Measurements from ENCODE around the gene VPS72. TPM values are rescaled to one million over a fixed set of nuclear protein-coding genes. Genes with fewer than 3 reads are reported as not detected.

Gene VPS72
- total and polyA plus RNA-seq, 9 of the 15 experiments (the other 6 are each of a cell fraction or from before 2014, with no cell fraction given), result 7.2 to 131 (median 75.7) TPM

- TF ChIP-seq ZBTB49 (CRISPR knock-in tag; IDR thresholded peaks at IDR 0.05; ENCODE audit: borderline replicate concordance) (no peak), GABPB1 (CRISPR knock-in tag; IDR thresholded peaks at IDR 0.05) (no peak; the same call in 1 of the 2 replicates), HMGXB4 (CRISPR knock-in tag; IDR thresholded peaks at IDR 0.05) (no peak), ZNF23 (CRISPR knock-in tag; IDR thresholded peaks at IDR 0.05) (no peak), PRPF4 (IDR thresholded peaks at IDR 0.05; ENCODE audit: insufficient read depth, low read depth, low read length, poor library complexity, severe bottlenecking) (no peak), SREBF1 (IDR thresholded peaks at IDR 0.05; ENCODE audit: borderline replicate concordance, low read depth, low read length) (no peak), HMBOX1 (IDR thresholded peaks at IDR 0.05) (no peak; the same call in 1 of the 2 replicates), E2F1 (CRISPR knock-in tag; IDR thresholded peaks at IDR 0.05) (no peak), PHTF2 (CRISPR knock-in tag; IDR thresholded peaks at IDR 0.05) (no peak), ZBTB5 (IDR thresholded peaks at IDR 0.05) (no peak), HNRNPUL1 (IDR thresholded peaks at IDR 0.05; ENCODE audit: low read length) (no peak), ATF6 (CRISPR knock-in tag; IDR thresholded peaks at IDR 0.05) (peak; percentile 45; the same call in 1 of the 2 replicates), MXI1 (IDR thresholded peaks at IDR 0.05; ENCODE audit: low read depth, low read length) (no peak), ZC3H4 (CRISPR knock-in tag; IDR thresholded peaks at IDR 0.05; ENCODE audit: borderline replicate concordance) (no peak)
These were observed 8.5 kb upstream of the VPS72 start, which contains the start of gene PIP5K1A (continued) for GRCh38 chr1:151198254-151199127.

Data from K562 (cell line).